Activated T-helper 17 cell treated with anti-CD3 and anti-CD28 coated beads, Interleukin-2, amount 50 U/mL, for 72 hours (primary cell): ENCODE measurements around the gene SPAG16. TPM values are rescaled to one million over a fixed set of nuclear protein-coding genes. Genes with fewer than 3 reads are reported as not detected.

ENCODE experiments used
- ATAC-seq: fragments of 150-1000 bp; cut with Tn5 transposase; replicated peaks from 2 replicates; pipeline ENCODE4 v1.10.0; 2021; ENCODE audit warnings: mild to moderate bottlenecking, moderate library complexity
- H3K27ac Mint-ChIP-seq: one replicate; pipeline ENCODE4 v1.8.0; 2022; ENCODE audit warnings: mixed read lengths
- H3K27me3 Mint-ChIP-seq: one replicate; pipeline ENCODE4 v1.8.0; 2022; ENCODE audit warnings: mixed read lengths
- H3K36me3 Mint-ChIP-seq: one replicate; pipeline ENCODE4 v1.8.0; 2022; ENCODE audit warnings: low read depth, mild to moderate bottlenecking, mixed read lengths
- H3K4me1 Mint-ChIP-seq: one replicate; pipeline ENCODE4 v1.8.0; 2022; ENCODE audit warnings: mixed read lengths
- H3K4me3 Mint-ChIP-seq: one replicate; pipeline ENCODE4 v1.8.0; 2022; ENCODE audit warnings: mild to moderate bottlenecking, mixed read lengths
- H3K9me3 Mint-ChIP-seq: one replicate; pipeline ENCODE4 v1.8.0; 2022; ENCODE audit warnings: mixed read lengths
- total RNA-seq, 2 donors: library from RNA; stranded (reverse); gene quantifications; one replicate each; pipeline ENCODE4 v1.2.3, GENCODE V29; 2022

The SPAG16 gene
- 1 to 10 TPM; 7.2 TPM for total RNA-seq

GRCh38 chr2:213284105-213285090 lies at the start of gene SPAG16:
TSS of gene SPAG16 (plus strand) at chr2:213284464.
- H3K36me3 Mint-ChIP-seq, result no peaks in the 10 kb centered on the region
- peaks cover 6% of the 10 kb centered on the region for H3K4me1 Mint-ChIP-seq
- H3K27me3 Mint-ChIP-seq, result no peaks in the 10 kb centered on the region
- peak within 1 kb of the TSS; percentile 89 for H3K27ac Mint-ChIP-seq
- H3K4me3 Mint-ChIP-seq, result peak within 1 kb of the TSS; percentile 89
- no peaks in the 10 kb centered on the region for H3K9me3 Mint-ChIP-seq
- peak; percentile 98 for ATAC-seq

GRCh38 chr2:213234641-213235040 lies 49.6 kb upstream of the SPAG16 start:
- peaks cover 15% of the 10 kb centered on the region for H3K27me3 Mint-ChIP-seq
- H3K9me3 Mint-ChIP-seq, result no peaks in the 10 kb centered on the region
- H3K4me3 Mint-ChIP-seq, result no peak overlapping the region
- no peak overlapping the region for H3K27ac Mint-ChIP-seq
- ATAC-seq, result no peak
- H3K36me3 Mint-ChIP-seq, result no peaks in the 10 kb centered on the region
- H3K4me1 Mint-ChIP-seq, result no peaks in the 10 kb centered on the region

- Mint-ChIP-seq H3K9me3 (no peaks in the 10 kb centered on the region), H3K27me3 (peaks cover 15% of the 10 kb centered on the region), H3K27ac (no peak overlapping the region), H3K36me3 (no peaks in the 10 kb centered on the region), H3K4me1 (no peaks in the 10 kb centered on the region), H3K4me3 (no peak overlapping the region)
- ATAC-seq, result no peak
These were observed 48.5 kb upstream of the SPAG16 start for GRCh38 chr2:213235741-213236140.

- Mint-ChIP-seq H3K9me3 (no peaks in the 10 kb centered on the region), H3K27me3 (peaks cover 20% of the 10 kb centered on the region), H3K36me3 (no peaks in the 10 kb centered on the region), H3K4me3 (no peak overlapping the region), H3K27ac (no peak overlapping the region), H3K4me1 (no peaks in the 10 kb centered on the region)
- no peak for ATAC-seq
These were observed 47.0 kb upstream of the SPAG16 start for GRCh38 chr2:213237251-213237650.

GRCh38 chr2:213237787-213238186 lies 46.5 kb upstream of the SPAG16 start:
- Mint-ChIP-seq H3K9me3 (no peaks in the 10 kb centered on the region), H3K36me3 (no peaks in the 10 kb centered on the region), H3K27ac (no peak overlapping the region), H3K27me3 (peaks cover 20% of the 10 kb centered on the region), H3K4me3 (no peak overlapping the region), H3K4me1 (no peaks in the 10 kb centered on the region)
- ATAC-seq, result no peak

GRCh38 chr2:213238753-213239495 lies 45.3 kb upstream of the SPAG16 start:
- Mint-ChIP-seq H3K4me1 (no peaks in the 10 kb centered on the region), H3K4me3 (no peak overlapping the region), H3K36me3 (no peaks in the 10 kb centered on the region), H3K27ac (no peak overlapping the region), H3K9me3 (no peaks in the 10 kb centered on the region), H3K27me3 (peaks cover 20% of the 10 kb centered on the region)
- ATAC-seq, result no peak

GRCh38 chr2:213241817-213242216 lies 42.4 kb upstream of the SPAG16 start:
- Mint-ChIP-seq H3K27ac (no peak overlapping the region), H3K4me3 (no peak overlapping the region), H3K36me3 (no peaks in the 10 kb centered on the region), H3K4me1 (no peaks in the 10 kb centered on the region), H3K27me3 (peaks cover 20% of the 10 kb centered on the region), H3K9me3 (no peaks in the 10 kb centered on the region)
- no peak for ATAC-seq

- no peak for ATAC-seq
- peaks cover 17% of the 10 kb centered on the region for H3K27me3 Mint-ChIP-seq
- H3K9me3 Mint-ChIP-seq, result no peaks in the 10 kb centered on the region
- no peaks in the 10 kb centered on the region for H3K4me1 Mint-ChIP-seq
- H3K27ac Mint-ChIP-seq, result no peak overlapping the region
- no peaks in the 10 kb centered on the region for H3K36me3 Mint-ChIP-seq
- H3K4me3 Mint-ChIP-seq, result no peak overlapping the region
These were observed 41.6 kb upstream of the SPAG16 start for GRCh38 chr2:213242653-213243052.

GRCh38 chr2:213243189-213244044 lies 40.8 kb upstream of the SPAG16 start:
- no peaks in the 10 kb centered on the region for H3K4me1 Mint-ChIP-seq
- no peaks in the 10 kb centered on the region for H3K36me3 Mint-ChIP-seq
- no peak for ATAC-seq
- no peaks in the 10 kb centered on the region for H3K9me3 Mint-ChIP-seq
- peaks cover 13% of the 10 kb centered on the region for H3K27me3 Mint-ChIP-seq
- no peak overlapping the region for H3K27ac Mint-ChIP-seq
- no peak overlapping the region for H3K4me3 Mint-ChIP-seq

GRCh38 chr2:213246497-213247281 lies 37.6 kb upstream of the SPAG16 start:
- H3K4me3 Mint-ChIP-seq, result no peak overlapping the region
- peak; percentile 40 for ATAC-seq
- no peaks in the 10 kb centered on the region for H3K9me3 Mint-ChIP-seq
- H3K27me3 Mint-ChIP-seq, result peaks cover 13% of the 10 kb centered on the region
- no peak overlapping the region for H3K27ac Mint-ChIP-seq
- no peaks in the 10 kb centered on the region for H3K36me3 Mint-ChIP-seq
- no peaks in the 10 kb centered on the region for H3K4me1 Mint-ChIP-seq

GRCh38 chr2:213247566-213247965 lies 36.7 kb upstream of the SPAG16 start:
- Mint-ChIP-seq H3K27me3 (peaks cover 9% of the 10 kb centered on the region), H3K36me3 (no peaks in the 10 kb centered on the region), H3K4me3 (no peak overlapping the region), H3K4me1 (no peaks in the 10 kb centered on the region), H3K9me3 (no peaks in the 10 kb centered on the region), H3K27ac (no peak overlapping the region)
- ATAC-seq, result no peak

- no peaks in the 10 kb centered on the region for H3K36me3 Mint-ChIP-seq
- no peaks in the 10 kb centered on the region for H3K9me3 Mint-ChIP-seq
- no peaks in the 10 kb centered on the region for H3K4me1 Mint-ChIP-seq
- H3K27ac Mint-ChIP-seq, result no peak overlapping the region
- H3K4me3 Mint-ChIP-seq, result no peak overlapping the region
- H3K27me3 Mint-ChIP-seq, result peaks cover 12% of the 10 kb centered on the region
- no peak for ATAC-seq
These were observed 35.6 kb upstream of the SPAG16 start for GRCh38 chr2:213248637-213249036.

- Mint-ChIP-seq H3K4me3 (no peak overlapping the region), H3K27me3 (peaks cover 11% of the 10 kb centered on the region), H3K4me1 (no peaks in the 10 kb centered on the region), H3K9me3 (no peaks in the 10 kb centered on the region), H3K36me3 (no peaks in the 10 kb centered on the region), H3K27ac (no peak overlapping the region)
- ATAC-seq, result no peak
These were observed 34.8 kb upstream of the SPAG16 start for GRCh38 chr2:213249502-213249901.
